ENCODE measurements around the gene FAAP20. TPM values are rescaled to one million over a fixed set of nuclear protein-coding genes. Genes with fewer than 3 reads are reported as not detected.

Gene FAAP20
- total and polyA plus RNA-seq, 10 of the 15 experiments (the other 5 are each of a cell fraction or from before 2014, with no cell fraction given), result 0.79 to 91.8 (median 20.9) TPM

- Histone ChIP-seq H3K27ac (ENCODE audit: control insufficient read depth, insufficient read depth) (no peak overlapping the region), H3K79me2 (ENCODE audit: control insufficient read depth, insufficient read depth, low read length) (no peaks in the 10 kb centered on the region), H3K4me2 (ENCODE audit: control insufficient read depth, insufficient read depth) (no peak overlapping the region), H3K9ac (ENCODE audit: control insufficient read depth, insufficient read depth, low read length) (no peak overlapping the region), H2AFZ (ENCODE audit: control insufficient read depth, low read depth, low read length) (no peak overlapping the region), H3K27me3 (replicated peaks in 1 of 2; ENCODE audit: control insufficient read depth in 2 of 2, insufficient read depth in 2 of 2, low read length in 1 of 2) (no peaks in the 10 kb centered on the region), H3K36me3 (ENCODE audit: control insufficient read depth in 2 of 2, insufficient read depth in 2 of 2, low read length in 1 of 2) (no peaks in the 10 kb centered on the region; a peak in 1 of 4 replicates), H3K9me3 (replicated peaks; ENCODE audit: control insufficient read depth, insufficient read depth, low read length) (no peaks in the 10 kb centered on the region; the same call in 2 of the 3 replicates), H4K20me1 (ENCODE audit: control insufficient read depth, insufficient read depth) (no peaks in the 10 kb centered on the region), H3K4me3 (no peak overlapping the region), H3K4me1 (ENCODE audit: control insufficient read depth, insufficient read depth, low read length) (no peaks in the 10 kb centered on the region)
- FAIRE-seq, result no peak
- no TSS peak for BruUV-seq (replicated peaks)
- ChIA-PET POLR2A (no interaction called here), SMC1A (ENCODE audit: uncharacterized antibody, unreplicated experiment) (no interaction called here), RAD21 (ENCODE audit: unreplicated experiment) (no interaction called here), CTCF (no interaction called here)
- intact Hi-C loops (cut with micrococcal nuclease; ENCODE audit: unreplicated experiment) (no loop called here), in situ Hi-C loops (cut with MboI) (loop anchor here (5.0 kb wide), 1 partner anchor 52 kb away; no protein-coding TSS in a partner anchor)
- TF ChIP-seq ATF7 (IDR thresholded peaks at IDR 0.05; ENCODE audit: low read depth) (no peak), CREM (IDR thresholded peaks at IDR 0.05; ENCODE audit: low read depth) (no peak), ZNF24 (IDR thresholded peaks at IDR 0.05) (no peak), FOXK2 (IDR thresholded peaks at IDR 0.05) (no peak), DPF2 (IDR thresholded peaks at IDR 0.05) (no peak), CHD2 (IDR thresholded peaks at IDR 0.05; ENCODE audit: borderline replicate concordance, low read depth, low read length) (no peak), MTA3 (IDR thresholded peaks at IDR 0.05; ENCODE audit: borderline replicate concordance, low read length) (no peak), MYC (IDR thresholded peaks at IDR 0.05; ENCODE audit: insufficient read depth, insufficient read length, insufficient replicate concordance, low read length, severe bottlenecking) (no peak), MEF2B (IDR thresholded peaks at IDR 0.05; ENCODE audit: partially characterized antibody, poor library complexity, severe bottlenecking) (no peak), PAX5 (IDR thresholded peaks at IDR 0.05; ENCODE audit: borderline replicate concordance, low read depth, low read length) (no peak), EP300 (IDR thresholded peaks at IDR 0.05; ENCODE audit: borderline replicate concordance in 1 of 2, control insufficient read depth in 1 of 2, low read depth in 2 of 2, low read length in 2 of 2) (no peak), RUNX3 (IDR thresholded peaks at IDR 0.05; ENCODE audit: low read length) (no peak)
- TF ChIP-seq, protein P1, sequence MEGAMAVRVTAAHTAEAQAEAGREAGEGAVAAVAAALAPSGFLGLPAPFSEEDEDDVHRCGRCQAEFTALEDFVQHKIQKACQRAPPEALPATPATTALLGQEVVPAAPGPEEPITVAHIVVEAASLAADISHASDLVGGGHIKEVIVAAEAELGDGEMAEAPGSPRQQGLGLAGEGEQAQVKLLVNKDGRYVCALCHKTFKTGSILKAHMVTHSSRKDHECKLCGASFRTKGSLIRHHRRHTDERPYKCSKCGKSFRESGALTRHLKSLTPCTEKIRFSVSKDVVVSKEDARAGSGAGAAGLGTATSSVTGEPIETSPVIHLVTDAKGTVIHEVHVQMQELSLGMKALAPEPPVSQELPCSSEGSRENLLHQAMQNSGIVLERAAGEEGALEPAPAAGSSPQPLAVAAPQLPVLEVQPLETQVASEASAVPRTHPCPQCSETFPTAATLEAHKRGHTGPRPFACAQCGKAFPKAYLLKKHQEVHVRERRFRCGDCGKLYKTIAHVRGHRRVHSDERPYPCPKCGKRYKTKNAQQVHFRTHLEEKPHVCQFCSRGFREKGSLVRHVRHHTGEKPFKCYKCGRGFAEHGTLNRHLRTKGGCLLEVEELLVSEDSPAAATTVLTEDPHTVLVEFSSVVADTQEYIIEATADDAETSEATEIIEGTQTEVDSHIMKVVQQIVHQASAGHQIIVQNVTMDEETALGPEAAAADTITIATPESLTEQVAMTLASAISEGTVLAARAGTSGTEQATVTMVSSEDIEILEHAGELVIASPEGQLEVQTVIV (IDR thresholded peaks at IDR 0.05; ENCODE audit: borderline replicate concordance, partially characterized antibody), result no peak
- TF ChIP-seq, protein P2, sequence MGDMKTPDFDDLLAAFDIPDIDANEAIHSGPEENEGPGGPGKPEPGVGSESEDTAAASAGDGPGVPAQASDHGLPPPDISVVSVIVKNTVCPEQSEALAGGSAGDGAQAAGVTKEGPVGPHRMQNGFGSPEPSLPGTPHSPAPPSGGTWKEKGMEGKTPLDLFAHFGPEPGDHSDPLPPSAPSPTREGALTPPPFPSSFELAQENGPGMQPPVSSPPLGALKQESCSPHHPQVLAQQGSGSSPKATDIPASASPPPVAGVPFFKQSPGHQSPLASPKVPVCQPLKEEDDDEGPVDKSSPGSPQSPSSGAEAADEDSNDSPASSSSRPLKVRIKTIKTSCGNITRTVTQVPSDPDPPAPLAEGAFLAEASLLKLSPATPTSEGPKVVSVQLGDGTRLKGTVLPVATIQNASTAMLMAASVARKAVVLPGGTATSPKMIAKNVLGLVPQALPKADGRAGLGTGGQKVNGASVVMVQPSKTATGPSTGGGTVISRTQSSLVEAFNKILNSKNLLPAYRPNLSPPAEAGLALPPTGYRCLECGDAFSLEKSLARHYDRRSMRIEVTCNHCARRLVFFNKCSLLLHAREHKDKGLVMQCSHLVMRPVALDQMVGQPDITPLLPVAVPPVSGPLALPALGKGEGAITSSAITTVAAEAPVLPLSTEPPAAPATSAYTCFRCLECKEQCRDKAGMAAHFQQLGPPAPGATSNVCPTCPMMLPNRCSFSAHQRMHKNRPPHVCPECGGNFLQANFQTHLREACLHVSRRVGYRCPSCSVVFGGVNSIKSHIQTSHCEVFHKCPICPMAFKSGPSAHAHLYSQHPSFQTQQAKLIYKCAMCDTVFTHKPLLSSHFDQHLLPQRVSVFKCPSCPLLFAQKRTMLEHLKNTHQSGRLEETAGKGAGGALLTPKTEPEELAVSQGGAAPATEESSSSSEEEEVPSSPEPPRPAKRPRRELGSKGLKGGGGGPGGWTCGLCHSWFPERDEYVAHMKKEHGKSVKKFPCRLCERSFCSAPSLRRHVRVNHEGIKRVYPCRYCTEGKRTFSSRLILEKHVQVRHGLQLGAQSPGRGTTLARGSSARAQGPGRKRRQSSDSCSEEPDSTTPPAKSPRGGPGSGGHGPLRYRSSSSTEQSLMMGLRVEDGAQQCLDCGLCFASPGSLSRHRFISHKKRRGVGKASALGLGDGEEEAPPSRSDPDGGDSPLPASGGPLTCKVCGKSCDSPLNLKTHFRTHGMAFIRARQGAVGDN (IDR thresholded peaks at IDR 0.05), result no peak
- TF ChIP-seq, protein P3, sequence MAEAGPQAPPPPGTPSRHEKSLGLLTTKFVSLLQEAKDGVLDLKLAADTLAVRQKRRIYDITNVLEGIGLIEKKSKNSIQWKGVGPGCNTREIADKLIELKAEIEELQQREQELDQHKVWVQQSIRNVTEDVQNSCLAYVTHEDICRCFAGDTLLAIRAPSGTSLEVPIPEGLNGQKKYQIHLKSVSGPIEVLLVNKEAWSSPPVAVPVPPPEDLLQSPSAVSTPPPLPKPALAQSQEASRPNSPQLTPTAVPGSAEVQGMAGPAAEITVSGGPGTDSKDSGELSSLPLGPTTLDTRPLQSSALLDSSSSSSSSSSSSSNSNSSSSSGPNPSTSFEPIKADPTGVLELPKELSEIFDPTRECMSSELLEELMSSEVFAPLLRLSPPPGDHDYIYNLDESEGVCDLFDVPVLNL (IDR thresholded peaks at IDR 0.05; ENCODE audit: low read depth, low read length), result no peak
- 87% methylated on average over 18 of the region's 18 CpGs for WGBS (ENCODE audit: insufficient coverage, insufficient replicate concordance, low lambda C conversion rate, missing lambda C conversion rate)
- ATAC-seq, result no peak
- no peak for DNase-seq (ENCODE audit: low read depth, low spot score)
Observed at GRCh38 chr1:2159124-2159523, 35.4 kb downstream of the FAAP20 start.

Data from GM12878 (cell line).